ENCODE measurements around the gene C2orf15.
A peak's percentile ranks its signal among the peaks of the same experiment; 100 is the strongest.
"Not testable (repeated sequence)": the region's sequence is repeated elsewhere in the genome, so short reads cannot be mapped to it uniquely, and the experiment has no call there.

C2orf15 gene

DNA sequence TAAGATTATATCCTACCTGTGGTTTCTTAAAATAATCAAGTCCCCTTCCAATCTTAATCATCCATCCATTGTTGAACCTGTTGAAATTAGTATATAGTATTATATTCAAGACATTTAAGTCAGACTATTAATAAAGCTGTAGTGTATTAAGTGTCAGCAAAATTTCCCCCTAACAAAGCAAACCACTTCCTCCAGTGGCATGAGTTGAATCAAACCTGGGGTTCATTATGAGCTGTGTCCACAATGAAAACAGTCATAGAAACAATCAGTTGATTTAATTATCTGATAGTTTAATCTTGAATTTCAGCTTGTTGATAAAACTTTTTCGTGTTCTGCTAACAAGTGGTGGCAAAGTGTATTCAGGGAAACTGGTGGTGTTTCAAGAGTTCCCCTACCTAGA lies 28.0 kb downstream of the C2orf15 start:
- DNase-seq = no peak

DNA sequence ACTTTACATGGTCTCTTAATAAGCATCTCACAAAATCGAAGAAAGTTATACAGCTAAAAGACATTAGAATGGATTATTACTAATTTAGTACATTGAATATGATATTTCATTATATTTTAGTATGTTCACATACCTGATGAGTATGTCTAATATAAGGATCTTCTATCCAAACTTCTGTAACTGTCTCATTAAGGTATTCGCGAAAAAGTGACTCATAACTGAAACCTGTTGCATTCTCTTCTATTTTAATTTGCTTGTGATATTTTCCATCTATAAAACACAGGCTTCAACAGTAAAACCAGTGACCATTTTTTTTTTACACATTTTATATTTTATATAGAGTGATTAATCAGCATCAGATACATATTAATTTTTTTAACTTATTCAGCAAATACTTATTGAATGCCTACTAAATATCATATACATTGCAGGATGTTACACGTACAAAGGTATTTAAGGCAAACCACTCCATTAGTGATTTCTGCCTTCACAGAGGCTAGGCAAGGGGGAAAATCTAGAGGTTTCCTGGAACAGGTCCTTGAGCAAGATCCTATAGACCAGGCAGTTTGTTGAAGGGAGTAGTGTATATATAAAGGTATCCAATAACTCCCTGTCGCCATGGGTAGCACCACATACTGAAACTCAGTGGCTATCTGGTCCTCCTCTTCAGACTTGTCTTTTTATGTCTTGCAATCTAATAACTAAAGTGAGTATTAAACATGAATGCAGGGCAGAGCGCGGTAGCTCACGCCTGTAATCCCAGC lies 30.1 kb downstream of the C2orf15 start:
- no peak for DNase-seq

DNA sequence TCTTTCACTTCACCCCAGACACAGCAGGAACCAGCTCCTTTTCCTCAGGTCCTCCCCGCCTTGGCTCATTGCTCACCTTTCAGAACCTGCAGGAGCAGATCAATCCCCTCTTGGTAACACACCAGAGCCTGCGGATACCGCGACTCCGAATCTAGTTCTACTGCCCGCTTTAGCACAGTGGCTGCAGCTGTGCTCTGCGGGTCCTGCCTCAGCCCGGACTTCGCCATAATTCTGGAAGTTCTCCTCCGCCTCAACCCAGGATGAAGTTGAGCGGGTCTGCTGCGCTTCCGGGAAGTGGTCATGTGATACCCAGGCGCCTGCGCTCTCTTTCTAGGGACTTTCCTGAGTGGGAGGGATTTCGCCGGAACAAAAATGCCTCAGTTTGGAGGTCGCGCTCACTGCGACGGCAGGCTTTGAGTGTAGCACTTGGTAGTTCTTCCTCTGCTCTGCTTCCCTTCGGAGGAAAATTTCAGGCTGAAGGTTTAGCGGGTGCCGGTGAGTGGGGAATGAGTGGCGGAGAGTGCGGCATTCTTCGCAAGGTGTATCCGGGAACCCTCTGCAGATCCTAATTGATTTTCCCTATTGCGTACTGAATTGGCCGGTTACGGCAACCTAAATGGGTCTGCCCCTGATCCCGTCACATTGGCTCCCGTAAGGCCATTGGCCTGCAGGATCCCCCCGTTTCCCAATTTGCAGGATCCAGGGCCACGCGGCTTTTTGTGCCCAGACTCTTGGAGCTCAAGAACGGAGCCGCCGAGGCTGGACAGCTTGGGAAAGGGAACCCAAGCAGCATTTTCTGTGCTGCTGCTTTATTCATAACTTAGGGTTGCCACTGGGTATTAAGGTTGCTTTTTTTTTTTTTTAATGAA lies 39.5 kb downstream of the C2orf15 start, which contains the start of the genes MITD1 and MRPL30:
Gene MITD1 (minus strand): TSS at position 304 of the 869 bp plus-strand sequence. CDS start 77 bp downstream, at position 227.
Gene MRPL30 (plus strand): TSS at position 430 of the 869 bp plus-strand sequence. CDS start 5,020 bp downstream, outside the sequence.
- DNase-seq = peak; percentile 94

DNA sequence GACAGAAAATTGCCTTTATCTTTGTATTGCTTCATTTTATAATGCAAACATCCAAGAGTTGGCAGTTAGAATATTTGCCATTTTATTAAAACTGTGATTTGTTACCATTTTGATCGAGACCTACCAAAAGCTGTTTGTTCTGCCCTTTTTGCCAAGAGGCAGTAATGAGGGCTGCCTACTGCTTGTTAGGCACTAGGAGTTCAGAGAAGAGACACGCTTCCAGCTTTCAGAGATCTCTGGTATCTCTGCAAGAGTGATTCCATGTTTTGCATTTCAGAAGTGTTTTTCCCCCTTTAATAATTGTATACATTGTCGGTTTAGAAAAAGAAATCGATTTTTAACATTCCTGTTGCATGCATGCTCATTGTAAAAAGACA lies 40.1 kb downstream of the C2orf15 start:
- no peak for DNase-seq

DNA sequence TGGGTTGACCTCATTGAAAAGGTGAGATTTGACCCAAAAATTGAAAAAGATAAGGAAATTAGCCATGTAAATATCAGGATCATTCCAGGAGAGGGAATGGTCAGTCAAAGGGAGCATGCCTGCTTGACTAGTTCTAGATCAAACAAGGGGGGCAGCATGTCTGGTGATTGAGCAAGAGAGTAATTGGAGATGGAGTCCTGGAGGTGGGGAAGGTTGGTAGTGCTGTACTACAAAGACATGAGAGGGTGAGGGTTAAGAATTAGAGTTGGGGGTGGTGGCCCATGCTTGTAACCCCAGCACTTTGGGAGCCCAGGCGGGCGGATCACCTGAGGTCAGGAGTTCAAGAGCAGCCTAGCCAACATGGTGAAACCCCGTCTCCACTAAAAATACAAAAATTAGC lies 41.5 kb downstream of the C2orf15 start:
- DNase-seq = no peak

DNA sequence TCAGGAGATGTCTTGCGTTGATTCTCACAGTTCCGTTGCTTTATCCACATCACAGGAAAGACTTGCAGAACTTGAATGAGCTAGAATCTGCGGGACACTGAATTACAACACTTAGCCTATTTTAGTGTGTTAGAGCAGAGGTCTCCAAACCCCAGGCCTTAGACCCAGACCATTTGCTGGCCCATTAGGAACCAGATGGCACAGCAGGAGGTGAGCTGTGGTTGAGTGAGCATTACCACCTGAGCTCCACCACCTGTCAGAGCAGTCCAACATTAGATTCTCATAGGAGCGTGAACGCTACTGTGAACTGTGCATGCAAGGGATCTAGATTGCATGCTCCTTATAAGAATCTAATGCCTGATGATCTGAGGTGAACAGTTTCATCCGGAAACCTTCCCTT lies 43.3 kb downstream of the C2orf15 start:
- no peak for DNase-seq

DNA sequence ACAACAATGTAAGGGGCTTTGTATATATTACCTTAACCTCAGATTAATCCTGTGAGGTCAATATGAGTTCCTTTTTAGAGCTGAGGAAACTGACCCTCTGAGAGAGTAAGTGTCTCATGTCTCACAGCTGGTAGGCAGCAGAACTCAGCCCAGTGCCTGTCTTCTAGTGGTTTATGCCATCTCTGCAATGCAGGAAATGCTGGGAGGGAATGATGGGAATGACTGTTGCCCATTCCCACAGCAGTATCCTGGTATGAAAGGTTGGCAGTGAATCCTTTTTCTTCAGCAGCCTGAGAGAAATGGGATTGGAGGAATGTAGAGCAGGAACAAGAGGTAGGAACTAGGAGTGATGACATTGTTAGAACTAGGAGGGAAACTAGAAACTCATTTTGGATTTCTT lies 45.5 kb downstream of the C2orf15 start:
- no peak for DNase-seq

DNA sequence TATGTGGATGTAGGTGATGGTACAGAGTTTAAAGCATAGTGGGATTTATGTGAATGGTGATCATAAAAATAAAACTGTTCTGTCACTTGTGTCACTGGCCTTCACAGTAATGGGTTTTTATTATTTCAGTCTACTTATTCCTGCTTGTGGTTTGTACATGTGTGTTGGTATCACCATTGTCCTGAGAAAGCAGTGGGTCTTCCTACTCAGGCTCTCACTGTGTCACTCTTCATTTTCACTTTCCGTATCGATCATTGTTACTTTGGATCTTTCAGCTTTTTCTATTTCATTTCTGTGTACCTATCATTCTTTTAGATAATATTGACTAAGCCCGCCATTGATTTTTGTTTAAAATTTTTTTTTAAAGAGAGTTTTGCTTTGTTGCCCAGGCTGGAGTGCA lies 46.9 kb downstream of the C2orf15 start:
- no peak for DNase-seq

DNA sequence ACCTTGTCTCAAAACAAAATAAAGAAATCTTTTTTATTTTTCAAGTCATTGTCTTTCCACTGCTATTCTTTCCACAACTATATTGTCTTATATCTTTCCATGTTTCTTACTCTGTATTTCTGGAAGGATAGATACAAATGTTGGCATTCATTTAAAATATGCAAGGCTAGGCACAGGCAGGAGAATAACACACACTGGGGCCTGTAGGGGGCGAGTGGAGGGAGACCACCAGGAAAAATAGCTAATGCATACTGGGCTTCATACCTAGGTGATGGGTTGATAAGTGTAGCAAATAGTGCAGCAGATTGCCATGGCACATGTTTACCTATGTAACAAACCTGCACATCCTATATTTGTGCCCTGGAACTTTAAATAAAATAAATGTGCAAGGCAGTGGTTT lies 49.0 kb downstream of the C2orf15 start:
- no peak for DNase-seq

DNA sequence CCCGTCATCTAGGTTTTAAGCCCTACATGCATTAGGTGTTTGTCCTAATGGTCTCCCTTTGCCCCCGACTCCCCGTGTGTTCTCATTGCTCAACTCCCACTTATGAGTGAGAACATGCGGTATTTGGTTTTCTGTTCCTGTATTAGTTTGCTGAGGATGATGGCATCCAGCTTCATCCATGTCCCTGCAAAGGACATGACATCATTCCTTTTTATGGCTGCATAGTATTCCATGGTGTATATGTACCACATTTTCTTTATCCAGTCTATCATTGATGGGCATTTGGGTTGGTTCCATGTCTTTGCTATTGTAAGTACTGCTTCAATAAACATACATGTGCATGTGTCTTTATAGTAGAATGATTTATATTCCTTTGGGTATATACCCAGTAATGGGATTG lies 50.9 kb downstream of the C2orf15 start:
- DNase-seq = not testable (repeated sequence)

DNA sequence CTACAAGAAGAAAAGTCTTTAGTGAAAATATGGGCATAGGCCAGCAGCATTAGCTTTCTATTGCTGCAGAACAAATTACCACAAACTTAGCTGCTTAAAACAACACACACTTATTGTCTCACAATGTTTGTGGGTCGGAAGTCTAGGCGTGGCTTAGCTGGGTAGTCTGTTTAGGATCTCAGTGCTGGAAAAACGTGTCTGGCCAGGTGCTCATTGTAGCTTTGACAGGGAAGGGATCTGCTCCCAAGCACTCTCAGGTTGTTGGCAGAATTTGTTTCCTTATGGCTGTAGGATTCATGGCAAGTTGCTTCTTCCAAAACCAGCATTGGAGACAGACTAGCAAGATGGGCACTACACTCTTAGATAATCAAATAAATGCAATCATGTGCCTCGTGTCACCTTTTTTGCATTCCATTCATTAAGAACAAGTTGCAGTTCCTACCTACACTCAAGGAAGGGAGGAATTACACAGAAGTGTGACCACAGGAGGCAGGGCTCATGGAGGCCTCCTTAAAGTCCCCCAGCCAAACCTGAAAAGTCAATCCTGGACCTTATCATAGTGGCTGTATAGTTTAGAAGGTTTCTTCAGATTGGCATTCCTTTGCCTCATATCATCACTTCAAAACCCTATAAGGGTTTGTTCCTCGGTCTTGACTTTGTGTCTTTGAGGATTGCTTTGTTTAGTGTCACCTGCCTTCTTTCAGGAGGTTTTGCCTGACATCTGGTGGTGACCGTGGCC lies 56.8 kb downstream of the C2orf15 start:
- no peak for DNase-seq

DNA sequence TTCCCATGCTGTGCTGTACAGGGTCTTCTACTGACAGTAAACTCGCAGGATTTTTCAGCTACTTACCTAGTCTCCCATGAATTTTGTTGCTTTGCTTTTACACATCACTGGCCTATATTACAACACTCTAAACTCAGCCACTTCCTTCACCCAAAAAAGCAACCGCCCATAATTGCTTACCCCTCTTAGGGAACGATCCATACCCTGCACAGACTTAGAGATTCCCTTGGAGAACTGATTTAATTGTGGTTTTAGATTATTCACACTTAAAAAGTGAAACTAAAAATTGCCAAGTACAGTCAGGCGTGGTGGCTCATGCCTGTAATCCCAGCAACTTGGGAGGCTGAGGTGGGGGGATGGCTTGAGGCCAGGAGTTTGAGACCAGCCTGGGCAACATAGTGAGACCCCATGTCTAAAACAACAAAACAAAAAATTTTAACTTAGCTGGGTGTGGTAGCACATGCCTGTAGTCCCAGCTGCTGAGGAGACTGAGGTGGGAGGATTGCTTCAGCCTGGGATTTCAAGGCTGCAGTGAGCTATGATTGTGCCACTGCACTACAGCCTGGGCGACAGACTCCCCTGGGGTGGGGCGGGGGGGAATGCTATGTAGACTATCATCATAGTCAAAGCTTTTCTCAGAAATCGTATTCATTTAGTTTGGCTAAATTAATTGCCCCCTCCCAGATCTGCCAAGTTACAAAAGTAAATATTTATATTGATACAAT lies 58.7 kb downstream of the C2orf15 start:
- DNase-seq = no peak
